GM23248 (cell line): ENCODE data around the gene SCAMP5. TPM values are rescaled to one million over a fixed set of nuclear protein-coding genes. Genes with fewer than 3 reads are reported as not detected.

Experiments used
- DNase-seq: peaks from one replicate; pipeline ENCODE4 v3.0.0-alpha.2; 2015
- H2AFZ ChIP-seq: fragments of 200-600 bp; sonication (generic); 2 replicates; pipeline ENCODE4 v1.6.1; 2016; ENCODE audit warnings: antibody characterized with exemption
- H3F3A ChIP-seq: fragments of 200-600 bp; sonication (generic); 2 replicates; pipeline ENCODE4 v1.6.1; 2016; ENCODE audit warnings: mild to moderate bottlenecking, antibody characterized with exemption, mixed run types; ENCODE audit not compliant: insufficient read depth
- H3K27ac ChIP-seq: fragments of 200-600 bp; sonication (generic); 2 replicates; pipeline ENCODE4 v1.5.1; 2016; ENCODE audit warnings: mild to moderate bottlenecking
- H3K27me3 ChIP-seq: fragments of 200-600 bp; sonication (generic); replicated peaks from 2 replicates; pipeline ENCODE4 v1.6.1; 2016; ENCODE audit warnings: mild to moderate bottlenecking; ENCODE audit not compliant: insufficient read depth
- H3K36me3 ChIP-seq: fragments of 200-600 bp; sonication (generic); 2 replicates; pipeline ENCODE4 v1.6.1; 2016; ENCODE audit warnings: low read depth, mild to moderate bottlenecking
- H3K4me1 ChIP-seq: fragments of 200-600 bp; sonication (generic); 2 replicates; pipeline ENCODE4 v1.6.1; 2016; ENCODE audit warnings: mild to moderate bottlenecking; ENCODE audit not compliant: insufficient read depth
- H3K4me2 ChIP-seq: fragments of 200-600 bp; sonication (generic); one replicate; pipeline ENCODE4 v1.6.1; 2016; ENCODE audit warnings: mild to moderate bottlenecking; ENCODE audit not compliant: unreplicated experiment
- H3K4me3 ChIP-seq: fragments of 200-600 bp; sonication (generic); 2 replicates; pipeline ENCODE4 v1.5.1; 2016; ENCODE audit warnings: mild to moderate bottlenecking
- H3K79me2 ChIP-seq: fragments of 200-600 bp; sonication (generic); 2 replicates; pipeline ENCODE4 v1.6.1; 2016; ENCODE audit warnings: mild to moderate bottlenecking; ENCODE audit not compliant: insufficient read depth
- H3K9ac ChIP-seq: fragments of 200-600 bp; sonication (generic); 2 replicates; pipeline ENCODE4 v1.6.1; 2016; ENCODE audit warnings: mild to moderate bottlenecking
- H3K9me2 ChIP-seq: fragments of 200-600 bp; sonication (generic); 2 replicates; pipeline ENCODE4 v1.6.1; 2016; ENCODE audit warnings: mixed run types, mild to moderate bottlenecking, moderate library complexity; ENCODE audit not compliant: insufficient read depth
- H3K9me3 ChIP-seq: fragments of 200-600 bp; sonication (generic); one replicate; pipeline ENCODE4 v1.6.1; 2017; ENCODE audit warnings: low read depth
- H4K20me1 ChIP-seq: fragments of 200-600 bp; sonication (generic); 2 replicates; pipeline ENCODE4 v1.6.0; 2016; ENCODE audit not compliant: insufficient read depth
- EZH2 ChIP-seq: fragments of 200-600 bp; sonication (generic); IDR thresholded peaks from 2 replicates; pipeline ENCODE4 v1.6.1; 2018; ENCODE audit warnings: antibody characterized with exemption, mild to moderate bottlenecking; ENCODE audit not compliant: insufficient read depth, poor library complexity, severe bottlenecking
- EZH2phosphoT487 ChIP-seq: fragments of 200-600 bp; sonication (generic); IDR thresholded peaks from 2 replicates; pipeline ENCODE4 v1.6.1; 2018; ENCODE audit warnings: antibody characterized with exemption, moderate library complexity, mild to moderate bottlenecking, low read depth; ENCODE audit not compliant: insufficient read depth
- WGBS, 2 experiments: methylation state at CpG; one replicate each; pipeline ENCODE4 v1.1.6; 2015 to 2017; ENCODE audit warnings: low lambda C conversion rate in 2 of 2, low coverage in 1 of 2; ENCODE audit errors: missing lambda C conversion rate in 2 of 2; 5-methylcytosine and 5-hydroxymethylcytosine counted together
- in situ Hi-C: fragments of 300-500 bp; cut with MboI; formaldehyde crosslinking; loops from 2 replicates; pipeline ENCODE4 v1.15.0; 2020
- polyA plus RNA-seq: library from polyadenylated mRNA; unstranded; fragments of >200 nt; fragmentation: Nextera tagmentation; extraction: Ambion mirVana; gene quantifications from 2 replicates; pipeline ENCODE4 v1.2.1, GENCODE V29; 2016
- total RNA-seq: library from RNA; depleted of rRNA; stranded (reverse); fragments of >200 nt; shearing (Covaris generic); gene quantifications from 2 replicates; pipeline ENCODE4 v1.2.3, GENCODE V29; 2014

SCAMP5 gene
- total and polyA plus RNA-seq, 2 experiments from 2014 or later, result 0.23 to 4.0 TPM

DNA sequence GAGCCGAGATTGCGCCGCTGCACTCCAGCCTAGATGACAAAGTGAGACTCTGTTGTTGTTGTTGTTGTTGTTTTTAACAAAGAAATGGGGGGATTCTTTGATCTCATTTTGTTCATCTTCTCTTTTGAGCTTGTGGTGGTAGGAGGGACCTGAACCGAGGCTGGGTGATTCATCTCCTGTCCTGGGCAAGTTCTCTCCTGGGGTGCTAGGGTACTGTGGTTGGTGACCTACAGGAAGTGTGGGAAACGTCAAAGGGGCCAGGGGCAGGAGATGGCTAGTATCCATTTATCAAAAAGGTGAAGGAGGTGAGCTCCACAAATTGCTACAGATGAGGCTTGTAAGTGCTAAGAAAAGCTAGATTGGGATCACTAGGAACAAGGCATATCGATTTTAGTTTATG, 42.3 kb downstream of the SCAMP5 start:
- Histone ChIP-seq H3K4me2 (no peak overlapping the region), H4K20me1 (no peaks in the 10 kb centered on the region), H3K9me2 (no peaks in the 10 kb centered on the region), H3K36me3 (no peaks in the 10 kb centered on the region), H3K79me2 (0 out of 2 replicates have a peak, but pooled peaks cover 4% of the 10 kb centered on the region), H3K9me3 (no peaks in the 10 kb centered on the region), H3F3A (peaks cover 7% of the 10 kb centered on the region; the same call in 1 of the 2 replicates), H3K4me3 (no peak overlapping the region), H2AFZ (no peak overlapping the region), H3K9ac (no peak overlapping the region), H3K27ac (no peak overlapping the region), H3K4me1 (peaks cover 11% of the 10 kb centered on the region), H3K27me3 (no peaks in the 10 kb centered on the region)
- WGBS, 2 experiments, result 74 to 77% methylated on average over 6 of the region's 6 CpGs
- in situ Hi-C loops, result no loop called here
- no peak for DNase-seq
- TF ChIP-seq EZH2, result no peak
- no peak for TF ChIP-seq EZH2phosphoT487

DNA sequence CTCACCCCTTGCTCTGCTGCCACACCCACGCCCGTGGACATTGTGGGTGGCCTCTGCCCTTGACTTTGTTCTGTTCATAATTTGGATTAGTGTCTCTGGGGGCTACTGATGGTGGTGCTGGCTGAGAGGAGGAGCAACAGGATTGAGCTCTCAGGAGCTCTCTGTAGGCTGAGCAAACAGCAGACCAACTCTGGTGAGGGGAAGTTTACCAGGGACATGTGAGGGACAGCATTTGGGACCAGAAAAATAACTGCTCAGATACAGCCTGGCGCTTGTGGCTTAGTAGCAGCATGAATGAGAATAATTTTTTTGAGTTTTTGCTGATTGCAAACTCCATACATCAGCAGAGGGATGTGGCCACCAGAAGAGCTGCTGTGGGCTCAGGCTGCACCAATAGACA, 42.9 kb downstream of the SCAMP5 start:
- in situ Hi-C loops, result no loop called here
- Histone ChIP-seq H4K20me1 (no peaks in the 10 kb centered on the region), H3K27me3 (no peaks in the 10 kb centered on the region), H3K79me2 (0 out of 2 replicates have a peak, but pooled peaks cover 4% of the 10 kb centered on the region), H3K9ac (no peak overlapping the region), H3K9me2 (no peaks in the 10 kb centered on the region), H3K36me3 (no peaks in the 10 kb centered on the region), H3K9me3 (no peaks in the 10 kb centered on the region), H2AFZ (no peak overlapping the region), H3K27ac (no peak overlapping the region), H3K4me3 (no peak overlapping the region), H3F3A (peaks cover 11% of the 10 kb centered on the region; the same call in 1 of the 2 replicates), H3K4me2 (no peak overlapping the region), H3K4me1 (peaks cover 16% of the 10 kb centered on the region)
- no peak for DNase-seq
- whole genome bisulfite sequencing, 2 experiments, result 81 to 90% methylated on average over 3 of the region's 3 CpGs
- TF ChIP-seq EZH2 (no peak), EZH2phosphoT487 (no peak)

DNA sequence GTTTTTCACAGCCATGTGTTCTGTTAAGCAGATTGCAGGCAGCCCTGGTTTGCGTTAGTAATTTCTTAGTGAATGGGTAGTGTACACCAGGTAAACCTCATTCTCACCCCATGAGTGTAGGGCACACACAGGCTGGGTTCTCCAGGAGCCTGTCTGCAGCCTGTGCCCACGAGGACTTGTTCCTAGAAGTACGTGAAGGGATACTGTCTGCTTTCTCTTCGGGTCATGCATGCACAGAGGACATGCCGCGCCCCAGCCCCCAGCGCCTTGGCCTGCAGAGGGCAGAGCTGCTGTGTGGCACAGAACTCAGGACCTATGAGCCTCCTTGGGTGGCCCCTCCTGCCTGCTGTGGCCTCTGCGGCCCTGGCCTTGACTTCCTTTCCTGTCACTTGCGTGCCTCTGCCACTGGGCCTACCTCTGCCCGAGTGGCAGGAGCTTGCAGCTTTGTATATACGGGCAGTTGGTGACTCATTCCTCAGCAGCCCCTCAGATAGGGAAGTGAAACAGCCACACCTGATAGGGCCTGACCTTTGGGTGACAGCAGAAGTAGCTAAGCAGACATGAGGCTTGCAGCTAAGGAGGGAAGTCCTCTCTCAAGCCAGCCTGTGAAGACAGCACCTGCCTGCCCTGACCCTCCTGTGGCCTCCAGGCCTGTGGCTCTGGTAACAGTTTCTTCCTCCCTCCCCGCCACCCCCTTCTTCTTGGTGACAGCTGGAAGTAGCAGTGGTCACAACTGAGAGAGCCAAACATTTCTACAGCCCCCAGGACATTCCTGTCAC, 47.6 kb downstream of the SCAMP5 start:
- no peaks in the 10 kb centered on the region for H4K20me1 ChIP-seq
- H2AFZ ChIP-seq, result peak overlapping the region; percentile 24; the same call in 1 of the 2 replicates
- H3K9me2 ChIP-seq, result no peaks in the 10 kb centered on the region
- in situ Hi-C loops, result no loop called here
- WGBS, 2 experiments, result 62 to 65% methylated on average over 12 of the region's 12 CpGs
- no peaks in the 10 kb centered on the region for H3K9me3 ChIP-seq
- no peaks in the 10 kb centered on the region for H3K36me3 ChIP-seq
- TF ChIP-seq EZH2 (no peak), EZH2phosphoT487 (no peak)
- H3K9ac ChIP-seq, result peak overlapping the region; percentile 79
- H3K4me3 ChIP-seq, result peak overlapping the region; percentile 20; the same call in 1 of the 2 replicates
- H3K4me1 ChIP-seq, result peaks cover 26% of the 10 kb centered on the region
- H3F3A ChIP-seq, result peaks cover 24% of the 10 kb centered on the region
- peak overlapping the region; percentile 54 for H3K4me2 ChIP-seq
- peak overlapping the region; percentile 80 for H3K27ac ChIP-seq
- 0 out of 2 replicates have a peak, but pooled peaks cover 4% of the 10 kb centered on the region for H3K79me2 ChIP-seq
- DNase-seq, result peak; percentile 49
- no peaks in the 10 kb centered on the region for H3K27me3 ChIP-seq

DNA sequence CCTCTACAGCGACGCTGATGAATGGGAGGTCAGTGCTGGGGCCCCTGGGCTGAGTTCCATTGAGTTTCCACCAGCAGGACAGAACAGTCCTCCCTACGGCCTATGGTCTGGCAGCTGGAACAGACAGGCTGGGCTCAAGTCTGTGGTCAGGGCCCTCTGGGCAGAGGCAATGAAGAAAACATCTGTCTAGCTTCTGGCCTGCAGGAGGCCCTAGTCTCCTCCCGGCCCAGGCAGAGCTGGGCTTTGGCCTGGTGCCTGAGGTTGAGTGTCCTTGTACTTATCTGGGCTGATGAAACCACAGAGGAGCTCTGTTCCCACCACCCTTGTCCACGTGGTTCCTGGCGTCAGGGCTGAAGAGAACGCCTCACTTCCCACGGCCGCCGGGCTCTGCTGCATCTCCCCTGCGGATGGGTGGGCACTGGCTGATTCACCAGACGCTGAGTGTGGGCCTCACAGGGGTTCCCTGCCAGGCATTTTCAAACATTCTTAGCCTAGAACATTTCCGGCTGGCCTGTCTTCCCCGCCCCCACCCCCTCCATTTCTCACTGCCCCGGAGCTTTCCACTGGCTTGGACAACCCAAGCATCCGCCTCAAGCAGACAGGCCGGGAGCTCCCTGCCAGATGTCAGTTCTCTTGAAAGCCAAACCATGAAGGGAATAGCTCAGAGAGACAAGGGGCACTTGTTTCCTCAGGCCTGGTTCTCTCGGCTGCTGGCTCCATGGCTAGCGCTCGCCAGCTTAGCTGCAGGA, 48.3 kb downstream of the SCAMP5 start:
- H3K4me3 ChIP-seq, result peak overlapping the region; percentile 20
- H3K36me3 ChIP-seq, result no peaks in the 10 kb centered on the region
- peak overlapping the region; percentile 24; the same call in 1 of the 2 replicates for H2AFZ ChIP-seq
- in situ Hi-C loops, result no loop called here
- H3K27ac ChIP-seq, result peak overlapping the region; percentile 80
- WGBS, 2 experiments, result 12 to 19% methylated on average over 17 to 20 of the region's 20 CpGs
- peaks cover 24% of the 10 kb centered on the region for H3F3A ChIP-seq
- H3K27me3 ChIP-seq, result no peaks in the 10 kb centered on the region
- no peaks in the 10 kb centered on the region for H3K9me2 ChIP-seq
- peaks cover 26% of the 10 kb centered on the region for H3K4me1 ChIP-seq
- peak overlapping the region; percentile 79 for H3K9ac ChIP-seq
- no peaks in the 10 kb centered on the region for H4K20me1 ChIP-seq
- peak overlapping the region; percentile 54 for H3K4me2 ChIP-seq
- no peaks in the 10 kb centered on the region for H3K9me3 ChIP-seq
- TF ChIP-seq EZH2 (no peak), EZH2phosphoT487 (no peak)
- peak; percentile 100 for DNase-seq
- H3K79me2 ChIP-seq, result 0 out of 2 replicates have a peak, but pooled peaks cover 4% of the 10 kb centered on the region
